IPS DF 6.9 (cell line): ENCODE data around the gene TBX2.

Experiments used
- DNase-seq: peaks from one replicate; pipeline ENCODE4 v3.0.0-alpha.2; 2013; ENCODE audit warnings: low read depth, low spot score
- H3K27ac ChIP-seq: one replicate; pipeline ENCODE4 v1.5.1; 2013; ENCODE audit warnings: low read length, control low read depth
- H3K27me3 ChIP-seq: 2 replicates; pipeline ENCODE4 v1.6.1; 2013; ENCODE audit warnings: mild to moderate bottlenecking, low read length; ENCODE audit not compliant: control insufficient read depth, insufficient read depth
- H3K36me3 ChIP-seq: 2 replicates; pipeline ENCODE4 v1.6.1; 2013; ENCODE audit warnings: low read length; ENCODE audit not compliant: control insufficient read depth, insufficient read depth
- H3K4me1 ChIP-seq: 2 replicates; pipeline ENCODE4 v1.6.1; 2013; ENCODE audit warnings: low read length; ENCODE audit not compliant: control insufficient read depth, insufficient read depth
- H3K4me3 ChIP-seq: 2 replicates; pipeline ENCODE4 v1.5.1; 2013; ENCODE audit warnings: mild to moderate bottlenecking, low read length
- H3K9me3 ChIP-seq: 2 replicates; pipeline ENCODE4 v1.6.1; 2013; ENCODE audit warnings: low read length, inconsistent platforms; ENCODE audit not compliant: control insufficient read depth, insufficient read depth
- WGBS: extraction: QIAGEN DNeasy Blood & Tissue Kit; methylation state at CpG from one replicate; pipeline ENCODE4 v1.1.7; 2013; ENCODE audit warnings: mixed read lengths, missing lambda C conversion rate; ENCODE audit not compliant: insufficient read length, insufficient coverage; 5-methylcytosine and 5-hydroxymethylcytosine counted together

Gene TBX2

GRCh38 chr17:61395983-61396585 lies 3.6 kb upstream of the TBX2 start:
- Histone ChIP-seq H3K36me3 (no peaks in the 10 kb centered on the region), H3K27me3 (peaks cover 59% of the 10 kb centered on the region), H3K4me3 (peak overlapping the region; percentile 7; the same call in 1 of the 2 replicates), H3K4me1 (peaks cover 11% of the 10 kb centered on the region), H3K9me3 (no peaks in the 10 kb centered on the region), H3K27ac (no peak overlapping the region)
- no CpG with 5 or more reads among the region's 63 CpGs for WGBS
- DNase-seq: no peak

GRCh38 chr17:61396586-61397085 lies 3.0 kb upstream of the TBX2 start:
- DNase-seq: no peak
- no peaks in the 10 kb centered on the region for H3K36me3 ChIP-seq
- no peak overlapping the region for H3K27ac ChIP-seq
- peaks cover 11% of the 10 kb centered on the region for H3K4me1 ChIP-seq
- H3K9me3 ChIP-seq: no peaks in the 10 kb centered on the region
- peaks cover 65% of the 10 kb centered on the region for H3K27me3 ChIP-seq
- H3K4me3 ChIP-seq: peak overlapping the region; percentile 4; the same call in 1 of the 2 replicates
- WGBS: no CpG with 5 or more reads among the region's 46 CpGs

GRCh38 chr17:61397086-61397842 lies 2.4 kb upstream of the TBX2 start:
- no peak overlapping the region for H3K27ac ChIP-seq
- H3K4me3 ChIP-seq: peak overlapping the region; percentile 4; the same call in 1 of the 2 replicates
- no peaks in the 10 kb centered on the region for H3K36me3 ChIP-seq
- H3K9me3 ChIP-seq: no peaks in the 10 kb centered on the region
- no peak for DNase-seq
- peaks cover 71% of the 10 kb centered on the region for H3K27me3 ChIP-seq
- H3K4me1 ChIP-seq: peaks cover 11% of the 10 kb centered on the region
- no CpG with 5 or more reads among the region's 67 CpGs for WGBS

GRCh38 chr17:61398721-61399130 lies 917 bp upstream of the TBX2 start:
- Histone ChIP-seq H3K36me3 (no peaks in the 10 kb centered on the region), H3K9me3 (no peaks in the 10 kb centered on the region), H3K4me1 (peaks cover 15% of the 10 kb centered on the region), H3K27ac (no peak overlapping the region), H3K27me3 (peaks cover 86% of the 10 kb centered on the region), H3K4me3 (peak overlapping the region; percentile 13; the same call in 1 of the 2 replicates)
- no CpG with 5 or more reads among the region's 34 CpGs for WGBS
- no peak for DNase-seq

- peaks cover 89% of the 10 kb centered on the region for H3K27me3 ChIP-seq
Observed at GRCh38 chr17:61400066-61400716, 548 bp downstream of the TBX2 start.

GRCh38 chr17:61400717-61401388 lies 1.2 kb downstream of the TBX2 start:
- Histone ChIP-seq H3K4me1 (peaks cover 20% of the 10 kb centered on the region), H3K27me3 (peaks cover 90% of the 10 kb centered on the region), H3K36me3 (no peaks in the 10 kb centered on the region; the same call in 1 of the 2 replicates), H3K9me3 (no peaks in the 10 kb centered on the region), H3K4me3 (no peak overlapping the region), H3K27ac (no peak overlapping the region)
- WGBS: no CpG with 5 or more reads among the region's 45 CpGs
- no peak for DNase-seq

More at GRCh38 chr17:61400066-61400716, 548 bp downstream of the TBX2 start:
- Histone ChIP-seq H3K4me1 (peaks cover 21% of the 10 kb centered on the region), H3K27ac (no peak overlapping the region), H3K36me3 (no peaks in the 10 kb centered on the region; the same call in 1 of the 2 replicates), H3K4me3 (no peak overlapping the region), H3K9me3 (no peaks in the 10 kb centered on the region)
- no CpG with 5 or more reads among the region's 90 CpGs for WGBS
- no peak for DNase-seq

GRCh38 chr17:61401389-61402072 lies 1.9 kb downstream of the TBX2 start:
- Histone ChIP-seq H3K4me1 (peaks cover 18% of the 10 kb centered on the region), H3K27me3 (peaks cover 91% of the 10 kb centered on the region), H3K9me3 (no peaks in the 10 kb centered on the region), H3K36me3 (no peaks in the 10 kb centered on the region; the same call in 1 of the 2 replicates), H3K4me3 (no peak overlapping the region), H3K27ac (no peak overlapping the region)
- DNase-seq: no peak
- WGBS: no CpG with 5 or more reads among the region's 25 CpGs

GRCh38 chr17:61402073-61402541 lies 2.5 kb downstream of the TBX2 start:
- Histone ChIP-seq H3K27me3 (peaks cover 92% of the 10 kb centered on the region), H3K36me3 (no peaks in the 10 kb centered on the region; the same call in 1 of the 2 replicates), H3K9me3 (no peaks in the 10 kb centered on the region), H3K4me3 (no peak overlapping the region), H3K4me1 (peaks cover 14% of the 10 kb centered on the region), H3K27ac (no peak overlapping the region)
- no peak for DNase-seq
- no CpG with 5 or more reads among the region's 11 CpGs for WGBS

GRCh38 chr17:61402978-61403800 lies 3.5 kb downstream of the TBX2 start:
- peaks cover 93% of the 10 kb centered on the region for H3K27me3 ChIP-seq
- DNase-seq: no peak
- WGBS: no CpG with 5 or more reads among the region's 55 CpGs

More at GRCh38 chr17:61402978-61403800, 3.5 kb downstream of the TBX2 start:
- no peaks in the 10 kb centered on the region for H3K9me3 ChIP-seq
- H3K27ac ChIP-seq: no peak overlapping the region
- peaks cover 14% of the 10 kb centered on the region for H3K4me1 ChIP-seq
- no peak overlapping the region for H3K4me3 ChIP-seq
- H3K36me3 ChIP-seq: no peaks in the 10 kb centered on the region; the same call in 1 of the 2 replicates
